ENCODE data around the gene ERGIC1.

DNA sequence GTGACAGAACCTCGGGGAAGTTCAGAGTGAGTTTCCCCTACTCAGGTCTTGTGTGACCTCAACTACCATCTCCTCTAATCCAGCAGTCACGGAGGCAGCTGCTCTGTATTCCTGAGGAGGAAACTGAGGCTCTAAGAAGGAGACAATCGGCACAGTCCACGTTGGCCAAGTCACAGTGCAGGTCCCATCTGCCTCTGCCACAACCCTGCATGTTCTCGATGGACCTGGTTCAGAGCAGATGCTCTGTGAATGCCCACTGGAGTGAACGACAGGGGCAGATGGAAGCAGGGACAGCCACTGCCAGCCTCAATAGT is 722 bp upstream of the ERGIC1 start:
- TF ChIP-seq ARNT (IDR thresholded peaks at IDR 0.05) (no peak), FOXM1 (IDR thresholded peaks at IDR 0.05; ENCODE audit: borderline replicate concordance) (no peak), BHLHE40 (IDR thresholded peaks at IDR 0.05; ENCODE audit: borderline replicate concordance) (no peak), ELF4 (IDR thresholded peaks at IDR 0.05) (no peak), ZNF384 (IDR thresholded peaks at IDR 0.05) (no peak), FOXA1 (IDR thresholded peaks at IDR 0.05) (no peak), HDGF (IDR thresholded peaks at IDR 0.05; ENCODE audit: borderline replicate concordance) (no peak), SP1 (IDR thresholded peaks at IDR 0.05) (no peak), PKNOX1 (IDR thresholded peaks at IDR 0.05) (no peak), L3MBTL2 (conservative IDR thresholded peaks at IDR 0.05) (no peak), SUZ12 (IDR thresholded peaks at IDR 0.05) (no peak), TARDBP (IDR thresholded peaks at IDR 0.05) (no peak), FOXK2 (IDR thresholded peaks at IDR 0.05) (no peak), NFRKB (IDR thresholded peaks at IDR 0.05) (no peak)

Measured in HEK293T (cell line).